B cell (primary cell): ENCODE data around the gene SEMA3A. TPM values are rescaled to one million over a fixed set of nuclear protein-coding genes. Genes with fewer than 3 reads are reported as not detected.

Experiments
- ATAC-seq: fragments of 200-7000 bp; cut with Tn5 transposase; one replicate; pipeline ENCODE4 v1.10.0; 2021; ENCODE audit warnings: low read depth, mild to moderate bottlenecking, moderate number of reproducible peaks, moderate library complexity
- CTCF ChIA-PET: fragments of 350-600 bp; sonication (Branson Sonifier 250); formaldehyde crosslinking; loops from one replicate; lab custom pipeline; 2021; ENCODE audit warnings: antibody characterized with exemption, inconsistent platforms; lab: Charles Lee
- POLR2A ChIA-PET: fragments of 350-600 bp; sonication (Branson Sonifier 250); formaldehyde crosslinking; loops from one replicate; lab custom pipeline; 2021; ENCODE audit warnings: antibody characterized with exemption; lab: Charles Lee
- DNase-seq: peaks from one replicate; pipeline ENCODE4 v3.0.0; 2013
- H2AFZ ChIP-seq: 2 replicates; pipeline ENCODE4 v1.6.1; 2012; ENCODE audit warnings: mild to moderate bottlenecking, low read depth, low read length; ENCODE audit not compliant: insufficient read depth, poor library complexity, severe bottlenecking
- H3K27ac ChIP-seq, 2 donors: 1 replicate in 1 of 2; 2 replicates in 1 of 2; pipeline ENCODE4 v1.5.1; 2012 to 2013; ENCODE audit warnings: low read length in 2 of 2, mild to moderate bottlenecking in 2 of 2, moderate library complexity in 1 of 2
- H3K27me3 ChIP-seq, 4 experiments: fragments of 200-600 bp in 1 of 4; sonication (generic) in 1 of 4; replicated peaks in 1 of 4; 1 replicate in 2 of 4; 2 replicates in 2 of 4; pipeline versions ENCODE4 v1.6.1 to v1.7.0; 2013 to 2016; ENCODE audit warnings: low read length in 3 of 4, mild to moderate bottlenecking in 2 of 4, mixed read lengths in 1 of 4, moderate library complexity in 1 of 4; ENCODE audit not compliant: insufficient read depth in 4 of 4, control insufficient read depth in 3 of 4; ENCODE audit errors: control extremely low read depth in 1 of 4
- H3K36me3 ChIP-seq, 2 experiments: replicated peaks in 1 of 2; 1 replicate in 1 of 2; 2 replicates in 1 of 2; pipeline versions ENCODE4 v1.6.1 to v1.7.1; 2013; ENCODE audit warnings: low read length in 1 of 2; ENCODE audit not compliant: insufficient read depth in 2 of 2, control insufficient read depth in 1 of 2; ENCODE audit errors: control extremely low read depth in 1 of 2, extremely low read depth in 1 of 2
- H3K4me1 ChIP-seq, 2 donors: fragments of 200-600 bp in 1 of 2; sonication (generic) in 1 of 2; 1 replicate in 1 of 2; 2 replicates in 1 of 2; pipeline versions ENCODE4 v1.5.1 to v1.6.1; 2013 to 2017; ENCODE audit warnings: low read length in 2 of 2; ENCODE audit not compliant: control insufficient read depth in 2 of 2, insufficient read depth in 2 of 2
- H3K4me2 ChIP-seq: replicated peaks from 2 replicates; pipeline ENCODE3; 2012; ENCODE audit warnings: mild to moderate bottlenecking, low read depth, low read length; ENCODE audit not compliant: poor library complexity, severe bottlenecking
- H3K4me3 ChIP-seq, 5 experiments: fragments of 200-600 bp in 1 of 5; sonication (generic) in 1 of 5; 1 replicate in 3 of 5; 2 replicates in 2 of 5; pipeline versions ENCODE4 v1.5.1 to v1.7.0; 2011 to 2016; ENCODE audit warnings: low read length in 4 of 5, mild to moderate bottlenecking in 4 of 5, low read depth in 2 of 5, control low read depth in 1 of 5, moderate library complexity in 1 of 5; ENCODE audit not compliant: insufficient read depth in 1 of 5; ENCODE audit errors: control extremely low read depth in 1 of 5, extremely low read depth in 1 of 5
- H3K79me2 ChIP-seq: fragments of 200-600 bp; sonication (generic); one replicate; pipeline ENCODE4 v1.6.0; 2016; ENCODE audit warnings: low read length; ENCODE audit not compliant: control insufficient read depth, insufficient read depth
- H3K9ac ChIP-seq: fragments of 200-600 bp; sonication (generic); 2 replicates; pipeline ENCODE4 v1.6.1; 2017; ENCODE audit warnings: mild to moderate bottlenecking, low read length, moderate library complexity
- H3K9me3 ChIP-seq, 3 donors: one replicate each; pipeline versions ENCODE4 v1.6.1 to v1.7.1; 2013; ENCODE audit warnings: low read length in 2 of 3; ENCODE audit not compliant: control insufficient read depth in 2 of 3, insufficient read depth in 1 of 3; ENCODE audit errors: control extremely low read depth in 1 of 3
- H4K20me1 ChIP-seq: 2 replicates; pipeline ENCODE4 v1.6.0; 2012; ENCODE audit warnings: mild to moderate bottlenecking, low read length; ENCODE audit not compliant: insufficient read depth, control insufficient read depth, poor library complexity, severe bottlenecking
- H3K27ac Mint-ChIP-seq: one replicate; pipeline ENCODE4 v1.8.0; 2021; ENCODE audit warnings: mixed read lengths
- H3K27me3 Mint-ChIP-seq: one replicate; pipeline ENCODE4 v1.8.0; 2021; ENCODE audit warnings: mixed read lengths
- H3K4me1 Mint-ChIP-seq: one replicate; pipeline ENCODE4 v1.8.0; 2021; ENCODE audit warnings: mixed read lengths
- H3K4me3 Mint-ChIP-seq: one replicate; pipeline ENCODE4 v1.8.0; 2021; ENCODE audit warnings: mixed read lengths
- H3K9me3 Mint-ChIP-seq: one replicate; pipeline ENCODE4 v1.8.0; 2022; ENCODE audit warnings: mixed read lengths; ENCODE audit not compliant: insufficient read depth
- CTCF ChIP-seq: fragments of 200-600 bp; IDR thresholded peaks from one replicate; pipeline ENCODE4 v1.8.0; 2022; ENCODE audit warnings: antibody characterized with exemption, mild to moderate bottlenecking
- EZH2 ChIP-seq: IDR thresholded peaks from 2 replicates; pipeline ENCODE4 v1.6.1; 2012; ENCODE audit warnings: borderline replicate concordance, low read depth, mild to moderate bottlenecking, moderate library complexity, low read length; ENCODE audit not compliant: insufficient read depth, poor library complexity, severe bottlenecking
- WGBS: methylation state at CpG from one replicate; pipeline ENCODE4 v1.1.5; 2013; ENCODE audit warnings: missing lambda C conversion rate; ENCODE audit not compliant: insufficient coverage; 5-methylcytosine and 5-hydroxymethylcytosine counted together
- intact Hi-C: fragments of 100-400 bp; cut with micrococcal nuclease; formaldehyde crosslinking; loops from one replicate; pipeline ENCODE4 v1.10.0; 2022
- polyA plus RNA-seq: library from polyadenylated mRNA; depleted of rRNA; stranded (reverse); fragments of >200 nt; gene quantifications from 2 replicates; pipeline ENCODE4 v1.2.3, GENCODE V29; 2012
- total RNA-seq, 2 donors: library from RNA; stranded (reverse); fragments of 120-200 nt in 1 of 2; gene quantifications; 1 replicate in 1 of 2; 2 replicates in 1 of 2; pipeline versions ENCODE4 v1.2.3 to v1.2.4, GENCODE V29; 2013 to 2022

The SEMA3A gene
- total and polyA plus RNA-seq, 2 donors (not counting 1 experiment from before 2014, with no cell fraction given), result not detected

DNA sequence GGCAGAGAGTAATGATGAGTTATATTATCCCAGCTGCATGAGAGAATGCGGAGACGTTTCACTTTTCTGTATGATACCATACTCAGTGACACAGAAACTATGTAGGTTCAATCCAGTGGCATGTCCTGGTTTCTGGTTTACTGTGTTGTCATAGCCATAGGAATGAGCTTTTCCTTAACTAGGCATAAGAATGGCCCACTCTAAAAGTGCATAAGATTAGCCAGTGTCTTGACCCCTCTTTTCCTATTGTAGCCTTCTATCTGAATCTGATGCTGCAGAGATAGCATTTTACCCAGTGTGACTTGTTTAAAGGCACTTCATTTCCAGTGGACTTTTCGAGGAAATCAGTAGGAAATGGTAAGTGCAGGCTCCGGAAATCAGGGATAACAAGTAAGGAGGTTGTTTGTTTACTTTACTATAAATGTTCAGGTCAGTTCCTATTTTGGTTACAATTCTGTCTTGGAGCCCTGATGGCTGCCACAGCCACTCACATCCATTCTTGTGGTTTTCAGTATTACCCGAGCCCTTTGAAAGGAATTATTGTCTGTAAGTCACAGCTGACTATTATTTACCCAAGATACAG, 70.5 kb downstream of the SEMA3A start:
- Histone ChIP-seq H2AFZ (no peak overlapping the region), H3K27ac (no peak overlapping the region), H3K79me2 (no peaks in the 10 kb centered on the region), H3K36me3 (no peaks in the 10 kb centered on the region), H3K4me1 (no peaks in the 10 kb centered on the region), H3K9ac (no peak overlapping the region), H3K9me3 (no peaks in the 10 kb centered on the region), H3K27me3 (no peaks in the 10 kb centered on the region), H4K20me1 (no peaks in the 10 kb centered on the region), H3K4me3 (no peak overlapping the region), H3K4me2 (no peak overlapping the region)
- WGBS, result 0% methylated on average over 1 of the region's 5 CpGs
- no peak overlapping the region for H3K4me3 Mint-ChIP-seq
- DNase-seq (no peak), ATAC-seq (no peak)
- no peak overlapping the region for H3K27ac Mint-ChIP-seq
- CTCF ChIA-PET, result no interaction called here
- H3K4me1 Mint-ChIP-seq, result no peaks in the 10 kb centered on the region
- TF ChIP-seq EZH2 (no peak), CTCF (no peak)
- POLR2A ChIA-PET, result no interaction called here
- H3K9me3 Mint-ChIP-seq, result no peaks in the 10 kb centered on the region
- intact Hi-C loops, result no loop called here
- no peaks in the 10 kb centered on the region for H3K27me3 Mint-ChIP-seq

DNA sequence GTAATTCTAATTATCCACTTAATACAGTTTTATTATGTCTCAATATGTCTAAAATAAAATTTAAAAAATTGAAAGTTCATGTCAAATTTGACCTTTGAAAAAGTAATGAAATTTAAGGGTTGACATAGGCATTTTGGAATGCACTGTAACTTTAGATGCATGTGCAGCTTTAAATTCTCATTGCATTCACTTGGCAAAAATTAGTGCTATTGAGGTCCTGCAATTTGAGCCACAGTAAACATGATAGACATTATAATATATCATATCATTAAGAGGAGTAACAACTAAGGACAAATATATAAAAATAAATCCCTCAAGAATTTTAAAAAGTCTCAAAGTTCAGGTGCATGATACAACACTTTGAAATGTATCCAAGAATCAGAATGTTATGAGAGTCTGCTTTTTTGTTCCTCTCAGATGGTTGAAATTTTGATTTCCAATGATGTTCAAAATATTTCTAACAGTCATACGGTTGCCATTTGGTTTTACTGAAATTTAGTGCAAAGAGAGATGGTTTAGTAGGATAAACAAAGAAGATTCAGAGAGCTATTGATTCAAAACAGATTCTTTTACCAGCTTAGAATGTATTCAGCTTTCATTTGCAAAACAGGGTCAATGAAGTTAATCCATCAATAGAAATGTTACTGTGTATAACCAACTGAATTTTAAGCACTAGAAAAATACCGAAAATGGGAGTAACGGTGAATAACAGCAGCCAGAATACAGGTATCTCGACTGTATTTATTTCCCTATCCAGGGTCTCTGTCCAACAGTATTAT, 71.8 kb downstream of the SEMA3A start:
- Mint-ChIP-seq H3K9me3 (no peaks in the 10 kb centered on the region), H3K4me3 (no peak overlapping the region), H3K27ac (no peak overlapping the region), H3K4me1 (no peaks in the 10 kb centered on the region), H3K27me3 (no peaks in the 10 kb centered on the region)
- DNase-seq (no peak), ATAC-seq (no peak)
- no CpG with 5 or more reads among the region's 4 CpGs for WGBS
- no peak overlapping the region for H2AFZ ChIP-seq
- H3K36me3 ChIP-seq, result no peaks in the 10 kb centered on the region
- CTCF ChIA-PET, result no interaction called here
- TF ChIP-seq EZH2, result no peak
- TF ChIP-seq CTCF, result no peak
- no peaks in the 10 kb centered on the region for H3K79me2 ChIP-seq
- no peak overlapping the region for H3K9ac ChIP-seq
- POLR2A ChIA-PET, result no interaction called here
- intact Hi-C loops, result no loop called here
- no peak overlapping the region for H3K27ac ChIP-seq
- H3K9me3 ChIP-seq, result no peaks in the 10 kb centered on the region
- H3K27me3 ChIP-seq, result no peaks in the 10 kb centered on the region
- no peak overlapping the region for H3K4me2 ChIP-seq
- no peaks in the 10 kb centered on the region for H4K20me1 ChIP-seq
- H3K4me3 ChIP-seq, result no peak overlapping the region
- H3K4me1 ChIP-seq, result no peaks in the 10 kb centered on the region
